Activated CD8-positive, alpha-beta memory T cell treated with anti-CD3 and anti-CD28 coated beads, Interleukin-2, amount 50 U/mL, for 4 hours (primary cell): Measurements from ENCODE around the gene MTX2.
"Not testable (repeated sequence)": the region's sequence is repeated elsewhere in the genome, so short reads cannot be mapped to it uniquely, and the experiment has no call there.

Experiments
- DNase-seq: peaks from one replicate; pipeline ENCODE4 v3.0.0-alpha.2; 2020

MTX2 gene

GRCh38 chr2:176291809-176292283 is 22.6 kb downstream of the MTX2 start:
- DNase-seq, result no peak

GRCh38 chr2:176292608-176293007 is 23.4 kb downstream of the MTX2 start:
- DNase-seq, result no peak

GRCh38 chr2:176293334-176293733 is 24.1 kb downstream of the MTX2 start:
- DNase-seq, result no peak

- no peak for DNase-seq
These were observed 27.8 kb downstream of the MTX2 start for GRCh38 chr2:176297067-176297466.

- no peak for DNase-seq
These were observed 28.5 kb downstream of the MTX2 start for GRCh38 chr2:176297737-176298136.

GRCh38 chr2:176306020-176306419 is 36.8 kb downstream of the MTX2 start:
- not testable (repeated sequence) for DNase-seq

GRCh38 chr2:176317199-176317598 is 48.0 kb downstream of the MTX2 start:
- DNase-seq, result no peak

- no peak for DNase-seq
These were observed 48.4 kb downstream of the MTX2 start for GRCh38 chr2:176317623-176318065.

- DNase-seq, result no peak
These were observed 52.7 kb downstream of the MTX2 start for GRCh38 chr2:176321916-176322315.

GRCh38 chr2:176324862-176325261 is 55.6 kb downstream of the MTX2 start:
- DNase-seq, result no peak

GRCh38 chr2:176325732-176326131 is 56.5 kb downstream of the MTX2 start:
- DNase-seq, result no peak

GRCh38 chr2:176328149-176328548 is 58.9 kb downstream of the MTX2 start:
- DNase-seq, result no peak

- no peak for DNase-seq
These were observed 61.4 kb downstream of the MTX2 start for GRCh38 chr2:176330612-176331011.

- DNase-seq, result no peak
These were observed 62.4 kb downstream of the MTX2 start for GRCh38 chr2:176331646-176332045.

- DNase-seq, result no peak
These were observed 65.5 kb downstream of the MTX2 start for GRCh38 chr2:176334729-176335128.

GRCh38 chr2:176338395-176338794 is 69.2 kb downstream of the MTX2 start:
- no peak for DNase-seq

- DNase-seq, result no peak
These were observed 70.0 kb downstream of the MTX2 start for GRCh38 chr2:176339208-176339607.

GRCh38 chr2:176356251-176356650 is 87.0 kb downstream of the MTX2 start:
- no peak for DNase-seq

GRCh38 chr2:176364273-176364977 is 95.2 kb downstream of the MTX2 start:
- no peak for DNase-seq

GRCh38 chr2:176368349-176368748 is 99.1 kb downstream of the MTX2 start:
- no peak for DNase-seq

- DNase-seq, result no peak
These were observed 101.4 kb downstream of the MTX2 start for GRCh38 chr2:176370467-176371171.

GRCh38 chr2:176373155-176373554 is 103.9 kb downstream of the MTX2 start:
- not testable (repeated sequence) for DNase-seq

- DNase-seq, result no peak
These were observed 109.1 kb downstream of the MTX2 start for GRCh38 chr2:176378323-176378722.

- no peak for DNase-seq
These were observed 111.1 kb downstream of the MTX2 start for GRCh38 chr2:176380341-176380740.
